HG03135 (cell line): ENCODE data around the gene EXOSC6.
"Not testable (repeated sequence)": the region's sequence is repeated elsewhere in the genome, so short reads cannot be mapped to it uniquely, and the experiment has no call there.

Experiments
- ATAC-seq: cut with Tn5 transposase; IDR thresholded peaks from one replicate; pipeline ENCODE4 v1.9.1; 2021; ENCODE audit warnings: mild to moderate bottlenecking, moderate library complexity; ENCODE audit not compliant: unreplicated experiment

EXOSC6 gene

DNA sequence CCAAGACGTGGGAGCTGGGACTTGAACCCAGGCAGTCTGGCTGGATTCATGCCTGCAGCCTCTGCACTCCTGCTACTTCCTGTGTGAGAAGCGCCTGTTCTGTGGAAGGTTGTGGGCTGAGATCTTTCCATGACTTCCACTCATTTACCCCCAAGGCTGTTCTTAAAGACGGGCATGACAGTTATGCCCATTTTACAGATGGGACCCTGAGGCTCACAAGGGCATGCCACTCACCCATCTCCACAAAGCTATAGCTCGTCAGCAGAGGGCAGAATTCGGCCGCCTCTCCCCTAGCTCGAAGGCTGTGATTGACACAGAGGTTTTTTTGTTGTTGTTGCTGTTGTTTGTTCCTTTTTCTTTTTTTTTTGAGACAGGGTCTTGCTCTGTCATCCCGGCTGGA is 51.7 kb downstream of the EXOSC6 start:
- not testable (repeated sequence) for ATAC-seq

GRCh38 chr16:70199170-70199569 is 52.6 kb downstream of the EXOSC6 start:
- ATAC-seq = not testable (repeated sequence)

- not testable (repeated sequence) for ATAC-seq
Observed at GRCh38 chr16:70198666-70199065, 53.1 kb downstream of the EXOSC6 start.

- not testable (repeated sequence) for ATAC-seq
Observed at GRCh38 chr16:70198230-70198629, 53.5 kb downstream of the EXOSC6 start.

- not testable (repeated sequence) for ATAC-seq
Observed at GRCh38 chr16:70197611-70198010, 54.1 kb downstream of the EXOSC6 start.
